OCI-LY3 (cell line): ENCODE measurements around the gene SRGAP1.
"Not testable (repeated sequence)": the region's sequence is repeated elsewhere in the genome, so short reads cannot be mapped to it uniquely, and the experiment has no call there.

Experiments
- H2AFZ ChIP-seq: fragments of 200-600, 300-600 bp; shearing (Covaris generic); 2 replicates; pipeline ENCODE4 v1.6.0; 2014; ENCODE audit warnings: antibody characterized with exemption, low read depth, low read length
- H3K27ac ChIP-seq: fragments of 200-600, 300-600 bp; sonication (generic); 2 replicates; pipeline ENCODE4 v1.5.1; 2014; ENCODE audit warnings: mild to moderate bottlenecking, low read length, moderate library complexity, mixed read lengths
- H3K27me3 ChIP-seq: fragments of 200-600, 300-600 bp; sonication (generic); 2 replicates; pipeline ENCODE4 v1.6.1; 2014; ENCODE audit warnings: low read depth, low read length, mixed read lengths
- H3K36me3 ChIP-seq: fragments of 200-600, 300-600 bp; sonication (generic); replicated peaks from 2 replicates; pipeline ENCODE3; 2014; ENCODE audit warnings: low read depth, low read length, mixed read lengths
- H3K4me1 ChIP-seq: fragments of 300-600, 200-600 bp; sonication (generic); 2 replicates; pipeline ENCODE4 v1.6.1; 2014; ENCODE audit warnings: low read length, mixed read lengths
- H3K4me2 ChIP-seq: fragments of 200-600, 300-600 bp; sonication (generic); 2 replicates; pipeline ENCODE4 v1.6.1; 2014; ENCODE audit warnings: low read length, mixed read lengths
- H3K4me3 ChIP-seq: fragments of 300-600, 200-600 bp; sonication (generic); 2 replicates; pipeline ENCODE4 v1.5.1; 2014; ENCODE audit warnings: antibody characterized with exemption, mild to moderate bottlenecking, low read length, moderate library complexity
- H3K79me2 ChIP-seq: fragments of 300-600, 200-600 bp; shearing (Covaris generic); 2 replicates; pipeline ENCODE4 v1.6.1; 2014; ENCODE audit warnings: mild to moderate bottlenecking, low read length, mixed read lengths
- H3K9ac ChIP-seq: fragments of 300-600, 200-600 bp; shearing (Covaris generic); 2 replicates; pipeline ENCODE4 v1.6.0; 2014; ENCODE audit warnings: mild to moderate bottlenecking, low read length, moderate library complexity
- H3K9me3 ChIP-seq: fragments of 200-600, 300-600 bp; shearing (Covaris generic); 2 replicates; pipeline ENCODE4 v1.6.1; 2014; ENCODE audit warnings: low read length, mixed read lengths; ENCODE audit not compliant: insufficient read depth
- H4K20me1 ChIP-seq: fragments of 200-600, 300-600 bp; sonication (generic); 2 replicates; pipeline ENCODE4 v1.6.1; 2016; ENCODE audit warnings: low read length, mixed read lengths; ENCODE audit not compliant: insufficient read depth
- CTCF ChIP-seq: fragments of 200-600, 300-600 bp; sonication (generic); IDR thresholded peaks from 2 replicates; pipeline ENCODE4 v1.5.1; 2014; ENCODE audit warnings: antibody characterized with exemption, low read length, low read depth
- EZH2phosphoT487 ChIP-seq: fragments of 200-600 bp; shearing (Covaris generic); IDR thresholded peaks from 2 replicates; pipeline ENCODE4 v1.6.1; 2018; ENCODE audit warnings: antibody characterized with exemption, mixed run types, low read depth

SRGAP1 gene

GRCh38 chr12:64192644-64193444 is 348.3 kb downstream of the SRGAP1 start:
- H3K4me3 ChIP-seq: peak overlapping the region; percentile 33
- H3K27me3 ChIP-seq: no peaks in the 10 kb centered on the region
- peaks cover 20% of the 10 kb centered on the region for H3K36me3 ChIP-seq
- H3K9me3 ChIP-seq: no peaks in the 10 kb centered on the region
- H4K20me1 ChIP-seq: no peaks in the 10 kb centered on the region
- TF ChIP-seq EZH2phosphoT487 (no peak), CTCF (no peak)
- H3K9ac ChIP-seq: no peak overlapping the region
- H2AFZ ChIP-seq: no peak overlapping the region; the same call in 1 of the 2 replicates
- no peaks in the 10 kb centered on the region for H3K79me2 ChIP-seq
- peak overlapping the region; percentile 20 for H3K27ac ChIP-seq
- peak overlapping the region; percentile 58 for H3K4me2 ChIP-seq
- peaks cover 16% of the 10 kb centered on the region for H3K4me1 ChIP-seq

- H3K79me2 ChIP-seq: no peaks in the 10 kb centered on the region
- TF ChIP-seq EZH2phosphoT487 (no peak), CTCF (no peak)
- H3K4me3 ChIP-seq: no peak overlapping the region
- H3K27ac ChIP-seq: no peak overlapping the region
- H3K4me2 ChIP-seq: no peak overlapping the region
- H4K20me1 ChIP-seq: no peaks in the 10 kb centered on the region
- no peaks in the 10 kb centered on the region for H3K27me3 ChIP-seq
- peaks cover 16% of the 10 kb centered on the region for H3K4me1 ChIP-seq
- no peaks in the 10 kb centered on the region for H3K9me3 ChIP-seq
- no peak overlapping the region for H2AFZ ChIP-seq
- H3K36me3 ChIP-seq: peaks cover 20% of the 10 kb centered on the region
- H3K9ac ChIP-seq: no peak overlapping the region
Observed at GRCh38 chr12:64193931-64194330, 349.4 kb downstream of the SRGAP1 start.

GRCh38 chr12:64194333-64195149 is 350.0 kb downstream of the SRGAP1 start:
- H4K20me1 ChIP-seq: no peaks in the 10 kb centered on the region
- no peaks in the 10 kb centered on the region for H3K9me3 ChIP-seq
- no peak overlapping the region for H3K4me2 ChIP-seq
- peaks cover 16% of the 10 kb centered on the region for H3K4me1 ChIP-seq
- H3K79me2 ChIP-seq: no peaks in the 10 kb centered on the region
- H3K27ac ChIP-seq: no peak overlapping the region
- peaks cover 20% of the 10 kb centered on the region for H3K36me3 ChIP-seq
- no peaks in the 10 kb centered on the region for H3K27me3 ChIP-seq
- H3K9ac ChIP-seq: no peak overlapping the region
- no peak for TF ChIP-seq CTCF
- TF ChIP-seq EZH2phosphoT487: no peak
- H3K4me3 ChIP-seq: no peak overlapping the region
- H2AFZ ChIP-seq: no peak overlapping the region

GRCh38 chr12:64195841-64196240 is 351.3 kb downstream of the SRGAP1 start:
- not testable (repeated sequence) for H3K4me3 ChIP-seq, H3K27ac ChIP-seq, H3K9ac ChIP-seq, H3K9me3 ChIP-seq, H2AFZ ChIP-seq, H3K27me3 ChIP-seq, H4K20me1 ChIP-seq, H3K4me2 ChIP-seq, H3K79me2 ChIP-seq
- H3K36me3 ChIP-seq: peaks cover 20% of the 10 kb centered on the region
- peaks cover 16% of the 10 kb centered on the region for H3K4me1 ChIP-seq
